ENCODE results near the gene UGT2A1.

DNA sequence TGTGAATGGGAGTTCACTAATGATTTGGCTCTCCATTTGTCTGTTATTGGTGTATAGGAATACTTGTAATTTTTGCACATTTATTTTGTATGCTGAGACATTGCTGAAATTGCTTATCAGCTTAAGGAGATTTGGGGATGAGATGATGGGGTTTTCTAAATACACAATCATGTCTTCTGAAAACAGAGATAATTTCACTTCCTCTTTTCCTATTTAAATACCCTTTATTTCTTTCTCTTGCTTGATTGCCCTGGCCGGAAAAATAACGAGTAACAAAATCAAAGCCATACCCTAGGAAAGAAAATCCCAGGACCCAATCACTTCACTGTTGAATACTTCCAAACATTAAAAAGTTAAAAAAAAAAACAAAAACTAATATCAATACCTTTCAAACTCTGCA lies 89.6 kb downstream of the UGT2A1 start:
- TF ChIP-seq, protein P1, sequence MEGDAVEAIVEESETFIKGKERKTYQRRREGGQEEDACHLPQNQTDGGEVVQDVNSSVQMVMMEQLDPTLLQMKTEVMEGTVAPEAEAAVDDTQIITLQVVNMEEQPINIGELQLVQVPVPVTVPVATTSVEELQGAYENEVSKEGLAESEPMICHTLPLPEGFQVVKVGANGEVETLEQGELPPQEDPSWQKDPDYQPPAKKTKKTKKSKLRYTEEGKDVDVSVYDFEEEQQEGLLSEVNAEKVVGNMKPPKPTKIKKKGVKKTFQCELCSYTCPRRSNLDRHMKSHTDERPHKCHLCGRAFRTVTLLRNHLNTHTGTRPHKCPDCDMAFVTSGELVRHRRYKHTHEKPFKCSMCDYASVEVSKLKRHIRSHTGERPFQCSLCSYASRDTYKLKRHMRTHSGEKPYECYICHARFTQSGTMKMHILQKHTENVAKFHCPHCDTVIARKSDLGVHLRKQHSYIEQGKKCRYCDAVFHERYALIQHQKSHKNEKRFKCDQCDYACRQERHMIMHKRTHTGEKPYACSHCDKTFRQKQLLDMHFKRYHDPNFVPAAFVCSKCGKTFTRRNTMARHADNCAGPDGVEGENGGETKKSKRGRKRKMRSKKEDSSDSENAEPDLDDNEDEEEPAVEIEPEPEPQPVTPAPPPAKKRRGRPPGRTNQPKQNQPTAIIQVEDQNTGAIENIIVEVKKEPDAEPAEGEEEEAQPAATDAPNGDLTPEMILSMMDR (IDR thresholded peaks at IDR 0.05): no peak
- no peak for TF ChIP-seq POLR2A (IDR thresholded peaks at IDR 0.05)
